GM12872 (cell line): Measurements from ENCODE around the gene MIS12.

Experiments
- CTCF ChIP-seq: IDR thresholded peaks from 3 replicates; pipeline ENCODE4 v1.5.1; 2011; ENCODE audit warnings: low read depth, mild to moderate bottlenecking, low read length, moderate library complexity; ENCODE audit not compliant: insufficient read depth

Gene MIS12

GRCh38 chr17:5464717-5465507 is 21.5 kb upstream of the MIS12 start:
- no peak for TF ChIP-seq CTCF

GRCh38 chr17:5466295-5466694 is 20.1 kb upstream of the MIS12 start:
- no peak for TF ChIP-seq CTCF

- no peak for TF ChIP-seq CTCF
Observed at GRCh38 chr17:5467416-5467815, 18.9 kb upstream of the MIS12 start.

GRCh38 chr17:5468075-5468473 is 18.3 kb upstream of the MIS12 start:
- no peak for TF ChIP-seq CTCF

GRCh38 chr17:5472511-5472910 is 13.9 kb upstream of the MIS12 start:
- TF ChIP-seq CTCF, result no peak

GRCh38 chr17:5473906-5474305 is 12.5 kb upstream of the MIS12 start:
- no peak for TF ChIP-seq CTCF

GRCh38 chr17:5478992-5479391 is 7.4 kb upstream of the MIS12 start:
- no peak for TF ChIP-seq CTCF

- no peak for TF ChIP-seq CTCF
Observed at GRCh38 chr17:5480962-5481361, 5.4 kb upstream of the MIS12 start.
